ENCODE measurements around the gene OR10AD1. TPM values are rescaled to one million over a fixed set of nuclear protein-coding genes. Genes with fewer than 3 reads are reported as not detected.
A peak's percentile ranks its signal among the peaks of the same experiment; 100 is the strongest.

The OR10AD1 gene
- total and polyA plus RNA-seq, 9 of the 15 experiments (the other 6 are each of a cell fraction or from before 2014, with no cell fraction given) = not detected

- TF ChIP-seq CREB3L1 (IDR thresholded peaks at IDR 0.05; ENCODE audit: borderline replicate concordance, low read depth) (no peak), RCOR1 (IDR thresholded peaks at IDR 0.05; ENCODE audit: borderline replicate concordance in 1 of 2, low read depth in 2 of 2, low read length in 2 of 2) (no peak), PHF21A (IDR thresholded peaks at IDR 0.05; ENCODE audit: borderline replicate concordance, low read depth) (no peak), SRF (CRISPR knock-in tag; IDR thresholded peaks at IDR 0.05) (no peak), CHD1 (IDR thresholded peaks at IDR 0.05; ENCODE audit: low read length) (no peak), MCM7 (IDR thresholded peaks at IDR 0.05) (no peak), TRIM24 (IDR thresholded peaks at IDR 0.05) (peak in 1 of 2 experiments; percentile 26; a peak in 1 of 4 replicates), PML (IDR thresholded peaks at IDR 0.05; ENCODE audit: low read length) (no peak), ZBTB40 (IDR thresholded peaks at IDR 0.05) (no peak), ZBTB40 (CRISPR knock-in tag; IDR thresholded peaks at IDR 0.05) (no peak), ATF2 (CRISPR knock-in tag; IDR thresholded peaks at IDR 0.05) (no peak), AFF1 (IDR thresholded peaks at IDR 0.05; ENCODE audit: low read depth in 1 of 2, partially characterized antibody in 2 of 2) (peak; percentile 9 to 23), EZH2 (IDR thresholded peaks at IDR 0.05; ENCODE audit: borderline replicate concordance, low read depth, low read length) (no peak)
Measured at GRCh38 chr12:48198985-48199384, 4.1 kb downstream of the OR10AD1 start (continued).

Measured in K562 (cell line).